WTC11 (cell line): ENCODE results near the gene PRR23E. TPM values are rescaled to one million over a fixed set of nuclear protein-coding genes. Genes with fewer than 3 reads are reported as not detected.

Experiments used
- ATAC-seq: fragments of 200-7000 bp; cut with Tn5 transposase; 2 replicates; pipeline ENCODE4 v1.10.0; 2021; ENCODE audit warnings: mild to moderate bottlenecking, moderate library complexity
- CTCF ChIA-PET: fragments of 300-600 bp; sonication (Branson Sonifier 250); formaldehyde crosslinking; loops from one replicate; lab custom pipeline; 2021; ENCODE audit warnings: antibody characterized with exemption; lab: Charles Lee
- POLR2A ChIA-PET: fragments of 350-600 bp; sonication (Branson Sonifier 250); formaldehyde crosslinking; loops from one replicate; lab custom pipeline; 2021; ENCODE audit warnings: antibody characterized with exemption; lab: Charles Lee
- DNase-seq: peaks from one replicate; pipeline ENCODE4 v3.0.0; 2021; ENCODE audit warnings: low spot score
- H3K27ac Mint-ChIP-seq: 2 replicates; pipeline ENCODE4 v1.8.0; 2021; ENCODE audit warnings: mixed read lengths
- H3K27me3 Mint-ChIP-seq: 2 replicates; pipeline ENCODE4 v1.8.0; 2021; ENCODE audit warnings: low read depth, mild to moderate bottlenecking, moderate library complexity, mixed read lengths
- H3K36me3 Mint-ChIP-seq: 2 replicates; pipeline ENCODE4 v1.8.0; 2021; ENCODE audit warnings: mixed read lengths
- H3K4me1 Mint-ChIP-seq: 2 replicates; pipeline ENCODE4 v1.8.0; 2022; ENCODE audit warnings: mixed read lengths
- H3K4me3 Mint-ChIP-seq: 2 replicates; pipeline ENCODE4 v1.8.0; 2021; ENCODE audit warnings: mild to moderate bottlenecking, moderate library complexity, mixed read lengths
- H3K9me3 Mint-ChIP-seq: 2 replicates; pipeline ENCODE4 v1.8.0; 2021; ENCODE audit warnings: mixed read lengths
- CREB1 ChIP-seq: sonication (generic); formaldehyde crosslinking; IDR thresholded peaks from 2 replicates; pipeline ENCODE4 v1.8.0; 2023; ENCODE audit warnings: mild to moderate bottlenecking, missing genetic modification reagents
- ERG ChIP-seq: fragments of 250-450 bp; sonication (Bioruptor Pico); IDR thresholded peaks from 2 replicates; pipeline ENCODE4 v1.8.0; 2021; ENCODE audit warnings: mild to moderate bottlenecking
- ESRRA ChIP-seq: sonication (generic); formaldehyde crosslinking; IDR thresholded peaks from 2 replicates; pipeline ENCODE4 v1.8.1; 2022; ENCODE audit warnings: mild to moderate bottlenecking, missing genetic modification reagents, borderline replicate concordance
- HMGA2 ChIP-seq: fragments of 250-450 bp; sonication (Bioruptor Pico); IDR thresholded peaks from 2 replicates; pipeline ENCODE4 v1.4.0; 2021; ENCODE audit warnings: mild to moderate bottlenecking, moderate library complexity
- IRF2 ChIP-seq: sonication (generic); formaldehyde crosslinking; IDR thresholded peaks from 2 replicates; pipeline ENCODE4 v1.8.0; 2022; ENCODE audit warnings: low read depth, missing genetic modification reagents, borderline replicate concordance
- JUN ChIP-seq: sonication (generic); formaldehyde crosslinking; IDR thresholded peaks from 2 replicates; pipeline ENCODE4 v1.8.0; 2023; ENCODE audit warnings: mild to moderate bottlenecking, missing genetic modification reagents
- MYBL2 ChIP-seq: sonication (generic); formaldehyde crosslinking; IDR thresholded peaks from 2 replicates; pipeline ENCODE4 v1.8.1; 2023; ENCODE audit warnings: mild to moderate bottlenecking, moderate library complexity, missing genetic modification reagents
- NFATC4 ChIP-seq: fragments of 250-450 bp; sonication (Bioruptor Pico); IDR thresholded peaks from 2 replicates; pipeline ENCODE4 v1.9.0; 2021; ENCODE audit warnings: mild to moderate bottlenecking
- NFE2L1 ChIP-seq: sonication (generic); formaldehyde crosslinking; IDR thresholded peaks from 2 replicates; pipeline ENCODE4 v1.8.1; 2023; ENCODE audit warnings: missing genetic modification reagents
- NR1H2 ChIP-seq: sonication (generic); formaldehyde crosslinking; IDR thresholded peaks from 2 replicates; pipeline ENCODE4 v1.9.0; 2021; ENCODE audit warnings: mild to moderate bottlenecking, moderate library complexity, missing genetic modification reagents
- NR2C2 ChIP-seq: sonication (generic); formaldehyde crosslinking; IDR thresholded peaks from 2 replicates; pipeline ENCODE4 v1.8.0; 2022; ENCODE audit warnings: mild to moderate bottlenecking, missing genetic modification reagents
- RELA ChIP-seq: sonication (generic); formaldehyde crosslinking; IDR thresholded peaks from 2 replicates; pipeline ENCODE4 v1.8.1; 2022; ENCODE audit warnings: missing genetic modification reagents, mild to moderate bottlenecking, borderline replicate concordance
- TP53 ChIP-seq: sonication (generic); formaldehyde crosslinking; IDR thresholded peaks from 2 replicates; pipeline ENCODE4 v1.8.1; 2023; ENCODE audit warnings: mild to moderate bottlenecking, missing genetic modification reagents
- ZMAT4 ChIP-seq: fragments of 250-450 bp; sonication (Bioruptor Pico); IDR thresholded peaks from 2 replicates; pipeline ENCODE4 v1.9.0; 2021; ENCODE audit warnings: mild to moderate bottlenecking
- ZNF138 ChIP-seq: sonication (generic); formaldehyde crosslinking; conservative IDR thresholded peaks from 2 replicates; pipeline ENCODE4 v1.8.1; 2022; ENCODE audit warnings: mild to moderate bottlenecking, moderate library complexity, missing genetic modification reagents
- ZNF396 ChIP-seq: fragments of 250-450 bp; sonication (Bioruptor Pico); IDR thresholded peaks from 2 replicates; pipeline ENCODE4 v1.8.0; 2021; ENCODE audit warnings: mild to moderate bottlenecking, moderate library complexity, borderline replicate concordance
- ZNF423 ChIP-seq: fragments of 250-450 bp; sonication (Bioruptor Pico); IDR thresholded peaks from 2 replicates; pipeline ENCODE4 v2.1.2; 2022; ENCODE audit warnings: mild to moderate bottlenecking, moderate library complexity
- ZNF671 ChIP-seq: fragments of 250-450 bp; sonication (Bioruptor Pico); IDR thresholded peaks from 2 replicates; pipeline ENCODE4 v1.8.0; 2021; ENCODE audit warnings: mild to moderate bottlenecking
- total RNA-seq: library from RNA; stranded (reverse); gene quantifications from 3 replicates; pipeline ENCODE4 v1.2.3, GENCODE V29; 2021
- TF ChIP-seq, protein P1 (sequence below): sonication (generic); formaldehyde crosslinking; IDR thresholded peaks from 2 replicates; pipeline ENCODE4 v1.8.1; 2023; ENCODE audit warnings: mild to moderate bottlenecking, missing genetic modification reagents
- TF ChIP-seq, protein P2 (sequence below): sonication (generic); formaldehyde crosslinking; IDR thresholded peaks from 2 replicates; pipeline ENCODE4 v1.8.1; 2023; ENCODE audit warnings: mild to moderate bottlenecking, missing genetic modification reagents, borderline replicate concordance
- TF ChIP-seq, protein P3 (sequence below): sonication (generic); formaldehyde crosslinking; IDR thresholded peaks from 2 replicates; pipeline ENCODE4 v1.8.1; 2022; ENCODE audit warnings: missing genetic modification reagents, borderline replicate concordance

The PRR23E gene
- total RNA-seq, 1 experiment from 2014 or later: not detected

DNA sequence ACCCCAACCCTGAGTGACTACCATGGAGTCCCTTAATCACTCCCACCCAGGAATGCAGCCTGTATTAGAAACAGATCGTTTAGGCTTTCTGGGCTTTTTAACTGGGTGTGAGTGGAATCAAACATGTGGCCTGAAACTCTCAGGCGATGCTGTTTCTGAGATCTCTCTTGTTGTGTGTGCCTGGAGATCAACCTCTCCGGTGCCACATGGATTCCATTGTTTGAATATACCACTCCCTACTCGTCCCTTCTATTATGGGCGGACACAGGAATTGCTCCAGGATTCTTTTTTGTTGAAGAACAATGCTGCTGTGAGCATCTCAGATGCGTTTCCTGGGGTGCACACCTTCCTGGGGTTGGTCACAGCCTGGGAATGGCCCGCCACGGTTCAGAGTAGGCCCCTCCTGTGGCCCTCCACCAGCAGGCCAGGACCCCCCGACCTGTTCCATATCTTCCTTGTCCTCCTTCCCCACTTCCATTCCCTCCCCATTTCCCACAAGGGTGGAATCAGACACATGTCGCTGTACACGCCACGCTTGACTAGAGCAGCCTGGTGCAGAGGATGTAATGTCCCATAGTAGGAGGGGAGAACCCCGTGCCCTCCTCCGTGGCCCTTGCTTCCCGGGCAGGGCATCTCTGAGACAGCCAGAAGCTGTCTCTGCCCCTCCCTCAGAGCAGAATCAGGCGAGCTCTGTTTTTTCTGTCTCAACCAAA, 36.4 kb upstream of the PRR23E start:
- H3K36me3 Mint-ChIP-seq: no peaks in the 10 kb centered on the region
- no peak overlapping the region for H3K4me3 Mint-ChIP-seq
- CTCF ChIA-PET: no interaction called here
- H3K27ac Mint-ChIP-seq: no peak overlapping the region
- DNase-seq (no peak), ATAC-seq (no peak)
- H3K27me3 Mint-ChIP-seq: no peaks in the 10 kb centered on the region; the same call in none of the 2 replicates
- no peaks in the 10 kb centered on the region for H3K9me3 Mint-ChIP-seq
- TF ChIP-seq ERG (CRISPR knock-in tag) (no peak), NFE2L1 (CRISPR knock-in tag) (no peak), ZMAT4 (no peak), HMGA2 (CRISPR knock-in tag) (no peak), NR2C2 (CRISPR knock-in tag) (no peak), ESRRA (CRISPR knock-in tag) (no peak)
- TF ChIP-seq, protein P1, sequence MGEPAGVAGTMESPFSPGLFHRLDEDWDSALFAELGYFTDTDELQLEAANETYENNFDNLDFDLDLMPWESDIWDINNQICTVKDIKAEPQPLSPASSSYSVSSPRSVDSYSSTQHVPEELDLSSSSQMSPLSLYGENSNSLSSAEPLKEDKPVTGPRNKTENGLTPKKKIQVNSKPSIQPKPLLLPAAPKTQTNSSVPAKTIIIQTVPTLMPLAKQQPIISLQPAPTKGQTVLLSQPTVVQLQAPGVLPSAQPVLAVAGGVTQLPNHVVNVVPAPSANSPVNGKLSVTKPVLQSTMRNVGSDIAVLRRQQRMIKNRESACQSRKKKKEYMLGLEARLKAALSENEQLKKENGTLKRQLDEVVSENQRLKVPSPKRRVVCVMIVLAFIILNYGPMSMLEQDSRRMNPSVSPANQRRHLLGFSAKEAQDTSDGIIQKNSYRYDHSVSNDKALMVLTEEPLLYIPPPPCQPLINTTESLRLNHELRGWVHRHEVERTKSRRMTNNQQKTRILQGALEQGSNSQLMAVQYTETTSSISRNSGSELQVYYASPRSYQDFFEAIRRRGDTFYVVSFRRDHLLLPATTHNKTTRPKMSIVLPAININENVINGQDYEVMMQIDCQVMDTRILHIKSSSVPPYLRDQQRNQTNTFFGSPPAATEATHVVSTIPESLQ: no peak
- POLR2A ChIA-PET: no interaction called here
- H3K4me1 Mint-ChIP-seq: peaks cover 13% of the 10 kb centered on the region

- DNase-seq: no peak
- CTCF ChIA-PET: no interaction called here
- ATAC-seq: no peak
- H3K4me1 Mint-ChIP-seq: peaks cover 13% of the 10 kb centered on the region
- H3K4me3 Mint-ChIP-seq: no peak overlapping the region
- H3K27me3 Mint-ChIP-seq: no peaks in the 10 kb centered on the region; the same call in none of the 2 replicates
- H3K9me3 Mint-ChIP-seq: no peaks in the 10 kb centered on the region
- H3K36me3 Mint-ChIP-seq: no peaks in the 10 kb centered on the region
- H3K27ac Mint-ChIP-seq: no peak overlapping the region
- POLR2A ChIA-PET: no interaction called here
- TF ChIP-seq, protein P2, sequence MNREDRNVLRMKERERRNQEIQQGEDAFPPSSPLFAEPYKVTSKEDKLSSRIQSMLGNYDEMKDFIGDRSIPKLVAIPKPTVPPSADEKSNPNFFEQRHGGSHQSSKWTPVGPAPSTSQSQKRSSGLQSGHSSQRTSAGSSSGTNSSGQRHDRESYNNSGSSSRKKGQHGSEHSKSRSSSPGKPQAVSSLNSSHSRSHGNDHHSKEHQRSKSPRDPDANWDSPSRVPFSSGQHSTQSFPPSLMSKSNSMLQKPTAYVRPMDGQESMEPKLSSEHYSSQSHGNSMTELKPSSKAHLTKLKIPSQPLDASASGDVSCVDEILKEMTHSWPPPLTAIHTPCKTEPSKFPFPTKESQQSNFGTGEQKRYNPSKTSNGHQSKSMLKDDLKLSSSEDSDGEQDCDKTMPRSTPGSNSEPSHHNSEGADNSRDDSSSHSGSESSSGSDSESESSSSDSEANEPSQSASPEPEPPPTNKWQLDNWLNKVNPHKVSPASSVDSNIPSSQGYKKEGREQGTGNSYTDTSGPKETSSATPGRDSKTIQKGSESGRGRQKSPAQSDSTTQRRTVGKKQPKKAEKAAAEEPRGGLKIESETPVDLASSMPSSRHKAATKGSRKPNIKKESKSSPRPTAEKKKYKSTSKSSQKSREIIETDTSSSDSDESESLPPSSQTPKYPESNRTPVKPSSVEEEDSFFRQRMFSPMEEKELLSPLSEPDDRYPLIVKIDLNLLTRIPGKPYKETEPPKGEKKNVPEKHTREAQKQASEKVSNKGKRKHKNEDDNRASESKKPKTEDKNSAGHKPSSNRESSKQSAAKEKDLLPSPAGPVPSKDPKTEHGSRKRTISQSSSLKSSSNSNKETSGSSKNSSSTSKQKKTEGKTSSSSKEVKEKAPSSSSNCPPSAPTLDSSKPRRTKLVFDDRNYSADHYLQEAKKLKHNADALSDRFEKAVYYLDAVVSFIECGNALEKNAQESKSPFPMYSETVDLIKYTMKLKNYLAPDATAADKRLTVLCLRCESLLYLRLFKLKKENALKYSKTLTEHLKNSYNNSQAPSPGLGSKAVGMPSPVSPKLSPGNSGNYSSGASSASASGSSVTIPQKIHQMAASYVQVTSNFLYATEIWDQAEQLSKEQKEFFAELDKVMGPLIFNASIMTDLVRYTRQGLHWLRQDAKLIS (CRISPR knock-in tag): no peak
- TF ChIP-seq MYBL2 (CRISPR knock-in tag) (no peak), NFATC4 (no peak), ZNF671 (CRISPR knock-in tag) (no peak), JUN (CRISPR knock-in tag) (no peak), TP53 (CRISPR knock-in tag) (no peak), HMGA2 (CRISPR knock-in tag) (no peak), ERG (CRISPR knock-in tag) (no peak), CREB1 (no peak), ZNF396 (CRISPR knock-in tag) (no peak), ZNF423 (no peak), RELA (no peak), ZNF138 (CRISPR knock-in tag) (no peak), IRF2 (CRISPR knock-in tag) (no peak), NR1H2 (CRISPR knock-in tag) (no peak)
- TF ChIP-seq, protein P3, sequence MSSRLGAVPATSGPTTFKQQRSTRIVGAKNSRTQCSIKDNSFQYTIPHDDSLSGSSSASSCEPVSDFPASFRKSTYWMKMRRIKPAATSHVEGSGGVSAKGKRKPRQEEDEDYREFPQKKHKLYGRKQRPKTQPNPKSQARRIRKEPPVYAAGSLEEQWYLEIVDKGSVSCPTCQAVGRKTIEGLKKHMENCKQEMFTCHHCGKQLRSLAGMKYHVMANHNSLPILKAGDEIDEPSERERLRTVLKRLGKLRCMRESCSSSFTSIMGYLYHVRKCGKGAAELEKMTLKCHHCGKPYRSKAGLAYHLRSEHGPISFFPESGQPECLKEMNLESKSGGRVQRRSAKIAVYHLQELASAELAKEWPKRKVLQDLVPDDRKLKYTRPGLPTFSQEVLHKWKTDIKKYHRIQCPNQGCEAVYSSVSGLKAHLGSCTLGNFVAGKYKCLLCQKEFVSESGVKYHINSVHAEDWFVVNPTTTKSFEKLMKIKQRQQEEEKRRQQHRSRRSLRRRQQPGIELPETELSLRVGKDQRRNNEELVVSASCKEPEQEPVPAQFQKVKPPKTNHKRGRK (CRISPR knock-in tag): no peak
- TF ChIP-seq, protein P1: no peak
Measured at GRCh38 chr3:127157171-127157828, 35.6 kb upstream of the PRR23E start.
